ENCODE results near the gene WDR93.

WDR93 gene

DNA sequence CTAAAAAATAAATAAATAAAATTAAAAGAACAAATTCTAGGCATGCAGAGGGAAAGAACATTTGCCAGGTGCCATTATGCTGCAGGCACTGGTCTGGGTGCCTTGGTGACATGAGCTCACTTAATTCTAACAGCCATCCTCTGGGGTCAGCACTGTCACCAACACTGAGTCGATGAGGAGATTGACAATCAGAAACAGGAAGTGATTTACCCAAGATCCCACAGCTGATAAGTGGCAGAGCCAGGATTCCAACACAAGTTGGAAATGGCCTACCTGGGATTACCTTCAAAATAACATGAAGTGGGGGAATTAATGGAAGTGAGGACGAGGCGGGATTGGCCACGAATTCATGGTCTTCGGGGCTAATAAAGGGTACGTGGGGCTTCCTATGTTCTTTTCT, 15.0 kb upstream of the WDR93 start:
- H3K4me3 ChIP-seq (ENCODE audit: low read depth, low read length), result no peak overlapping the region
- TF ChIP-seq, protein P1, sequence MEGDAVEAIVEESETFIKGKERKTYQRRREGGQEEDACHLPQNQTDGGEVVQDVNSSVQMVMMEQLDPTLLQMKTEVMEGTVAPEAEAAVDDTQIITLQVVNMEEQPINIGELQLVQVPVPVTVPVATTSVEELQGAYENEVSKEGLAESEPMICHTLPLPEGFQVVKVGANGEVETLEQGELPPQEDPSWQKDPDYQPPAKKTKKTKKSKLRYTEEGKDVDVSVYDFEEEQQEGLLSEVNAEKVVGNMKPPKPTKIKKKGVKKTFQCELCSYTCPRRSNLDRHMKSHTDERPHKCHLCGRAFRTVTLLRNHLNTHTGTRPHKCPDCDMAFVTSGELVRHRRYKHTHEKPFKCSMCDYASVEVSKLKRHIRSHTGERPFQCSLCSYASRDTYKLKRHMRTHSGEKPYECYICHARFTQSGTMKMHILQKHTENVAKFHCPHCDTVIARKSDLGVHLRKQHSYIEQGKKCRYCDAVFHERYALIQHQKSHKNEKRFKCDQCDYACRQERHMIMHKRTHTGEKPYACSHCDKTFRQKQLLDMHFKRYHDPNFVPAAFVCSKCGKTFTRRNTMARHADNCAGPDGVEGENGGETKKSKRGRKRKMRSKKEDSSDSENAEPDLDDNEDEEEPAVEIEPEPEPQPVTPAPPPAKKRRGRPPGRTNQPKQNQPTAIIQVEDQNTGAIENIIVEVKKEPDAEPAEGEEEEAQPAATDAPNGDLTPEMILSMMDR (IDR thresholded peaks at IDR 0.05; ENCODE audit: low read depth, low read length), result no peak

DNA sequence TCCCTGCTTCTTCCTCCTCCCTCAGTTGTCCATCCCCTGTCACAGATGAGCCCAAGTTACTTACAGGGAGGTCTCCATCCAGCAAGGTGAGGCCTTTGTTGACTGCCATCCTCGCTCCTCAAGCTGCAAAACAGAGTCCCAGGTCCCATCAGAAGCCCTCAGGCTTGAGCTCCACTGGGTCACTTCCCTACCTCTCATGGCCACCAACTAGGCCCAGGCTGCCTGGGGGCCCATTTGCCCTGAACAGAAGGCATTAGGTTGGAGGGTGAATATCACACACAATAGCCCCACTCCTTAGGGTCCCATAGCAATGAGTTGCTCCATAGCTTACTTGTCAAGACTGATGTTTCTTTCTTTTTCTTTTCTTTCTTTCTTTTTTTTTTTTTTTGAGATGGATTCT, 13.2 kb upstream of the WDR93 start:
- TF ChIP-seq, protein P1 (IDR thresholded peaks at IDR 0.05; ENCODE audit: low read depth, low read length), result no peak
- H3K4me3 ChIP-seq (ENCODE audit: low read depth, low read length), result no peak overlapping the region

DNA sequence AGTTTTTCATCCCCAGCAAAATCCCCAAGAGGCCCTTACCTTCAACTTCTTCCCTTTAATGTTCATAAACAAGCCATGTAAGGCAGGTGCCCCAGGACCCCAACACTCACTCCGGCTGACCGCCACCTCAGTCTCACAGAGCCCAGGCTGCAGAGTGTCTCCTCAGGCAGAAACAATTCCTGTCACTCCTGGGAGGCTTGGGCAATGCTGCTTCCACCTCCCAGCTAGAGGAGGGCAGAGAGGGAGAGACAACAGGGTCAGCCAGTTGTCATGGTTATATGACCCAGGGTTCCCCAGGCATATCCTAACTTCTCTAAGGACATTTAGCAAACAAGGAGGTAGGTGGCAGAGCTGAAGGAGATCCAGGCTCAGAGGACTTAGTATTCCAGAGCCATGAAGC, 11.4 kb upstream of the WDR93 start, which contains the start of gene PLIN1:
PLIN1 (minus strand) TSS at position 156 of the 400 bp plus-strand sequence. CDS start 1,878 bp downstream, outside the sequence.
- TF ChIP-seq, protein P1 (IDR thresholded peaks at IDR 0.05; ENCODE audit: low read depth, low read length), result no peak

DNA sequence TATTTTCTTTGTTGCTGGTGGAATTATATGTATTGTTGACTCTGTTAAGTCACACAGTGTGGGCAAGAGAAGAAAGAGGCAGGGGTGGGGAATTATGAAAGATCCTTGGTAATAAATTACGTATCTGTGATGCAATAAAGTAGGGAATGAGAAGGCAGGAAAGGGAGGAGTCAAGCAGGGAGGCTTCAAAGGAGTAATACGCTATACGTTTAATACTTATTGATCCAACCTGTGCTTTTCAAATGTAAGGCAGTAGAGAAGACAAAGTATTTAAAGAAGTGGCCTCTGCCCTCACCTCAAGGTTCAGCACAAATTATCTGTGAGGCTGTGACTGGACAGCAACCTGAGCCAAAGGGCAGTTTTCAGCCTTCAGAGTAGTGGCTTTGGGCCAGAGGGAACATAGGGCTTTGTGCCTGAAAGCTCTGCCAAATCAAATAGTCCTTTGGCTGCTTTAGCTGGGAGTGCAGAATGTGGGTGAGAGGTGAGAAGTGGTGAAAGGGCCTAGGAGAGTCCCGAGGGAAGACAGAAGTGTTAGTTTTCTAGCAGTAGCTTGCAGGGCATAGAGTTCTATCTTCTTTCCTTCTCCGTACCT, 10.2 kb upstream of the WDR93 start:
- H3K4me3 ChIP-seq (ENCODE audit: low read depth, low read length), result no peak overlapping the region
- TF ChIP-seq, protein P1 (IDR thresholded peaks at IDR 0.05; ENCODE audit: low read depth, low read length), result no peak

More for the DNA sequence above, 11.4 kb upstream of the WDR93 start, which contains the start of gene PLIN1:
- H3K4me3 ChIP-seq (ENCODE audit: low read depth, low read length), result no peak within 1 kb of the TSS

DNA sequence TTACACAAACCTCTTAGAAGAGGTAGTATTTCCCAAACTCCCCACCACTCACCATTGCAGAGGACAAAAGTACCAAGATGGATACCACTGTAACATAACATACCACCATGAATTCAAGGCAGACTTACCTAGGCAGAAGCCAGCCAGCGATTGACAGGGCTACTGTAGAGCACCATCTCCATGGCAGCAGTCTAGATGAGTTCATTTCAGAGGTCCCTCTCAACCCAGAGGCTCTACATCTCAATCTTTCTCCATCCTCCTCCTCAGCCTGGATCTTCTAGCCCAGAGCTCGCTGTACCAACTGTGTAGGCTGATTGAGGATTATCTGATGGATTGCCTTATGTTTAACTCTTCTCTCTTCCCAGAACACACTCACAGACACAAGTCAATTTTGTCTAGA, 9.5 kb upstream of the WDR93 start:
- TF ChIP-seq, protein P1 (IDR thresholded peaks at IDR 0.05; ENCODE audit: low read depth, low read length), result no peak
- H3K4me3 ChIP-seq (ENCODE audit: low read depth, low read length), result no peak overlapping the region

DNA sequence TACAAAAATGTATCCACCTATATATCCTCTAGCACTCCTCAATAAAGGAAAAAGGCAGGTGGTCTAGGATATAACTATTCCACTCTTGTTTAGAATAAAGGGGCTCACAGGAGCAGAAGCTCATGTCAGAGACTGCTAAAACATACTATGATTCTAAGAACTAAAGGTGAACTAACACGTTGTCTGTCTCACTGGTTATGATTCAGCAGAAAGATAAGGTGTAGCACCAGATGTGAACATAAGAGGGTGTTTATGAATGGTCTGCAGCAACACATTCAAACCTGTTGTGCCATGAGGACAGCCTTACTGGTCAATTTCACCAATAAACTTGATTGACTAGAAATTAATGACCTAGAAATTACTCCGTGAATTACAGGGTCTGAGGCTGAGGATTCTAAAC, 4.6 kb upstream of the WDR93 start:
- TF ChIP-seq, protein P1 (IDR thresholded peaks at IDR 0.05; ENCODE audit: low read depth, low read length), result no peak
- H3K4me3 ChIP-seq (ENCODE audit: low read depth, low read length), result no peak overlapping the region

DNA sequence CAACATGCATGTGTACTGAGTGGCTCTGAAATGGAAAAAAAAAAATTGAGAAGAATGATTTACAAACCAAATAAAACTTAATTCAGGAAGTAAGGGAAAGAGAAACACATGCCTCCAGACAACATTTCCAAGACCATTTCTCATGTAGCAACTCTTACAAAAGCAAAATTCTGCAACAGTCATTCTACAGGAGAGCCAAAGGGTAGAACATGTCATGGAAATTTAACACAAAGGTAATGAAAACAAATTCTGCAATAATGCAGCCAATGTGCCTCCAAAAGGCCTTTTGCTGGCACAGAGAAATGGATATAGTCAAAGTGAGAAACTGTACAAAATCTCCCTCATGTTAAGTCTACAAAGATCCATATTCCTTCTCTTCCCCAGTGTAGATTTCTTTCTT, 4.1 kb upstream of the WDR93 start:
- no peak overlapping the region for H3K4me3 ChIP-seq (ENCODE audit: low read depth, low read length)
- TF ChIP-seq, protein P1 (IDR thresholded peaks at IDR 0.05; ENCODE audit: low read depth, low read length), result no peak

DNA sequence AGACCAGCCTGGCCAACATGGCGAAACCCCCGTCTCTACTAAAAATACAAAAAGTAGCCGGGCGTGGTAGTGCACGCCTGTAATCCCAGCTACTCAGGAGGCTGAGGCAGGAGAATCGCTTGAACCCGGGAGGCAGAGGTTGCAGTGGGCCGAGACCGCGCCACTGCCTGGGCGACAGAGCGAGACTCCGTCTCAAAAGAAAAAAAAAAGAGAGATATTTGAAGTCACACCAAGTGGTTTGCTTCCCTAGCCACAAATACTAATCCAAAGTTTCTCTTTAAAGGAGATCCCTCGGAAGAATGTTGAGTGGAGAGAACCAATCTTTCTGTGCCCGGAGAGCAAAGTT, 708 bp upstream of the WDR93 start:
- H3K4me3 ChIP-seq (ENCODE audit: low read depth, low read length), result peak overlapping the region; percentile 71
